HG03521 (cell line): Measurements from ENCODE around the gene MARCHF2.

Source experiments
- ATAC-seq: cut with Tn5 transposase; IDR thresholded peaks from one replicate; pipeline ENCODE4 v1.9.1; 2021; ENCODE audit warnings: mild to moderate bottlenecking, moderate library complexity; ENCODE audit not compliant: unreplicated experiment

Gene MARCHF2

DNA sequence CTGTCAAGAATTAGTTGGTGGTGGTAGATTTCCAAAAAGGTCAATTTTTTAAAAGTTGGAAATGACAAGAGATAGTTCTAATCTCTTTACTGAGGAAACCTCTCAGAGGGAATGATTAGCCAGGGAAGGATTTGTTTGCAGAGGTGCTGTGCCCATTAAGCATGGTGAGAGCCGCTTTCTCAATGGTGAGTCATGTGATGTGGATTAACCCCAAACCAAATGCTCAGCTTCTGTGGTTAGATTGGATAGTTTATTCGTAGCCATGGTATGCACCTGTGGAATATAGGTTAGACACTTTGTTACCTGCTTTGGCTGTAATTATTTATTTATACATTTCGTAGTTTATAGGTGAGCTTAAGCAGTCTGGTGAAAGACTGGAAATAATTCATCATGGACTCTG, 38.8 kb downstream of the MARCHF2 start:
- ATAC-seq = no peak

DNA sequence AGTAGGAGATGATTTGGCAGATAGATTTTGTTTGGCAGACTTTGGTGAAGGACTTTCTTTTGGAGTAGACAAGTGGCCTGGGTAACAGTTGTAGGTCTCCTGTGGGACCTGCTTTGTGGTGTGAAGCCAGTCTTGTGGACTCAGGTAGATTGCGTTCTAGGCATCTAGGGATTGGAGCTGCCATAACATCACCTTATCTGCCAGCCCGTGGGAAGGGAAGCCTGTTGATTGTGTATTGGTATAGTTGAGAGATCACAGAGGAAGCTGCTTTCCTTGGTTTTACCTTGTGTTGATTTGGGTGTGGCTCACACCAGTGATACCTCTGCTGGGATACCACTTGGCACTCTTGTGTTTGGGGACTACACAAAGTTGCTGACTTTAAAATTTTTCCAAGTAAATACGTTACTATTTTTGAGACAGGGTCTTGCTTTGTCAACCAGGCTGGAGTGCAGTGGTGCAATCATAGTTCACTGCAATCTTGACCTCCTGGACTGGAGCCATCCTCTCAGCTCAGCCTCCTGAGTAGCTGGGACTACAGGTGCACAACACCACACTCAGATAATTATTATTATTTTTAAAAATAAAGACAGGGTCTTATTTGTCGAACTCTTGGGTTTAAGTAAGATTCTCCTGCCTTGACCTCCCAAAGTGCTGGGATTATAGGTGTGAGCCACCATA, 39.5 kb downstream of the MARCHF2 start:
- no peak for ATAC-seq

DNA sequence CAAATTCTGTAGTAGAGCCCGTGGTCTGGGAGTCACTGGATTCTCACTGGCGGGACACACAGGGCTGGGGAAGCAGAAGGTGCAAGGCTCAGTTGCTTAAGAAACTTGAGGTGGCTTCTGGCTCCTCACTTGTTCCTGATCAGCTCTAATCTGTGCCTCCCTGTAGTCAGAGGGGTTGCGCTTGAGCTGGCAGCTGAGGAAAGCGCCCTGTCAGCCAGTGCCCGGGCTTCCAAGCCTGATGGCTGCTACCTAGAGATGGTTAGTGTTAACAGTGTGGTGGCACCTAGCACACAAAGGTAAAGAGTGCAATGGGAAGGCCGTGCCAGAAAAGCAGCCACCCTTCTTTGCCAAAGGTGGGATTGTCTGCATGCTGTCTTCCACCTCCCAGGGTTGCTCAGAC, 40.5 kb downstream of the MARCHF2 start:
- no peak for ATAC-seq

DNA sequence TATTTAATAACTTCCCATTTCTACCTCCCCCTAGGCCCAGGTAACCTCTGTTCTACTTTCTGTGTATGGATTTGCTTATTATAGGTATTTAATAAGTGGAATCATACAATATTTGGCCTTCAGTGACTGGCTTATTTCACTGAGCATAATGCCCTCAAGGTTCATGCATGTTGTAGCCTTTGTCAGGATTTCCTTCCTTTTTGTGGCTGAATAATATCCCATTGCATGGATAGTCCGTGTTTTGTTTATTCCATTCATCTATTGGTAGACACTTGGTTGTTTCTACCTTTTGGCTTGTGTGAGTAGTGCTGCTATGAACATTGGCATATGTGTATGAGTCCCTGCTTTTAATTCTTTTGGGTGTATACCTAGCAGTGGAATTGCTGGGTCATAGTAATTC, 41.1 kb downstream of the MARCHF2 start:
- ATAC-seq = no peak

DNA sequence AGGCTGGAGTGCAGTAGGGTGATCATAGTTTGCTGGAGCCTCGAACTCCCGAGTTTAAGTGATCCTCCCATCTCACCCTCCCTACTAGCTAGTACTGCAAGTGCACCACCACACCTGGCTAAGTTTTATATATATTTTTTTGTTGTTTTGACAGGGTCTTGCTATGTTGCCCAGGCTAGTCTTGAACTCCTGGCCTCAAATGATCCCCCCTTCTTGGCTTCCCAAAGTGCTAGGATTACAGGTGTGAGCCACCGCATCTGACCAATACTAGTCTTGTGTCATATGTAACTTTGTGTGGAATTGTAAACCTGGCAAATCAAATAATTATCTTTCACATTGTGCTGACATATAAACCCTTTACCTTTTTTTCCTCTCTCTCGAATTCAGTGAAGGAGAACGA, 41.9 kb downstream of the MARCHF2 start:
- no peak for ATAC-seq

DNA sequence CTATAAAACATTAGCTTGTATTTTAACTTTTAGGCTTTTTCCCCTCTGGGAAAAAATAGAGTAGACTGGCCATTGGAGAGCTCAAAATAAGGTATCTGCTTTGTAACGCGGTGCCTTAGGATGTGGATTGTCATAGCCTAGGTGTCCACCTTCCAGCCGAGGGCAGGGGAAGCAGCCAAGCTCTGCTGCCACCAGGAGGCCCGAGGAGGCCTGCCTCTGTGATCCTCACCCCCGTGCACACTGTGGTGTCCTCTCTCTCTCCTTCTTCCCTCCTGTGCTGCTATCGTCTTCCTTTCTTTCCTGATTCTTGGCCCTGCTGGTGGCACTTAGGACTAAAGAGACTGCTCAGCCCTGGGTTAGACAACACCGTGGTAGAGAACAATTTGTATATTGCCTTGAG, 43.0 kb downstream of the MARCHF2 start:
- no peak for ATAC-seq

DNA sequence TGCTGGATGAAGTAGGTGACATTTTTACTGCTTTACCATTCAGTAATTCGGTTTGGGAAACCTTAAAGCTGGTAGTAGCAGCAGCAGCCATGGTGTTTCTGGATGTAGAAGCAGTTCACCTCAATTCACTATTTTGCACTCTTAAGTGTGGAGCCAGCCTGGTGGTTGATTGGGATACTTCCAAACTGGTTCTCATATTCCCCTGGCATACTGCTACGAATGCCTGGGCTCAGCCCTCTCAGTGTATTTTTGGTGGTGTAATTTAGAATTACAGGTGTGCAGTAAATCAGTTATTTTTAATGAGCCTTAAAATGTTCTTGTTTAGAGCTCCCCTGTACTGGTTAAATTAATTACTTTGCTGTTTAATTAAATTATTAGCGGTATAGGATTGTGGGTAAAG, 44.1 kb downstream of the MARCHF2 start:
- no peak for ATAC-seq

DNA sequence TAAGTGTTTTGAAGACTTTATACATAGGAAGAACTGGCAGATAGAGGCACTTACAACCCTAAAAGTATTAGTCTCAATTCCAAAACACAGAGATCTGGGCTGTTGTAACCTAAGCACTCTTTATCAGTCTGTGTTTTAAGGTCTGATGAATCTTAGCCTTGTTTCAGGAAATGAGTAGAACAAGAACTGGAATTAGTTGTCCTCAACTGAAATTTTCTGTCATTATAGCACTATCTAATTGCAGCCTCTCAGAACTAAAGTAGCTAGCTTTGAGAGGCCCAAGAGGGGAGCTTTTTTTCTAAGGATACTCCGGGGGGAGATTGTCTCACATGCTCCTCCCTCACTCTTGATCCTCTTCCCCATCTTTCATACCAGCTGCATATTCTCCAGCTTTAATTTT, 44.7 kb downstream of the MARCHF2 start:
- no peak for ATAC-seq

DNA sequence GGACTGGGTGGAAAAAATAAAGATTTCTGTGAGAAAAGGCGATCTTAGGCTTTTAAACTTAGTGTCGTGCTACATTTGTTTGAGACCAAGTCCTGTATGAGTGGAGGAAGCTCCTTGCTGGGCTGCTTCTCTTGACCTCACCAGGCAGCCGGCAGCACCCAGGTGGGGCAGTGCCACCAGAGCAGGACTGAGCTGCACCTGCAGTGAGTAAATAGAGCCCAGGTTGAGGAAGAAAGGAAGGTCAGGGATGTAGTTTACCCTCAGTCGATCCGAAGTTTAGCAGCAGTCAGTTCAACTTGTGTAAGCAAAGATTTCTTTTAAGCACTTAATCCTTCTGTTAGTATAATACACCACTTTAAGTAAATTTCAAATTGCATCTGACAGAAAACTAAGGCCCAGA, 45.3 kb downstream of the MARCHF2 start:
- ATAC-seq = no peak

DNA sequence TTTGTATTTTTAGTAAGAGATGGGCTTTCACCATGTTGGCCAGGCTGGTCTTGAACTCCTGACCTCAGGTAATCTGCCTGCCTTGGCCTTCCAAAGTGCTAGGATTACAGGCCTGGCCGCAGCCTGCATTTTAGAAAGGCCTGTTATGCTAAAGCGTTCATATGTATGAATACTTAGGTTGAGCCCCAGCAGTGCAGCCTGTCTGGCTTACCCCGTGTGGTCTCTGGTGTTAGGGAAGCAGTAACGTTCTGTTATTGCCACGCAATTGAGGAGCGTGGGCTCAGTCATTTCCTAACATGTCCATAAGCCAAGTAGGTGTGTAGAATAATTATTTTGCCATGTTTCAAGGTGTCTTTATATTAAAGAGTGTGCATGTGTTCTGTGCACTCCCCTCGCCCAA, 46.0 kb downstream of the MARCHF2 start:
- ATAC-seq = no peak

DNA sequence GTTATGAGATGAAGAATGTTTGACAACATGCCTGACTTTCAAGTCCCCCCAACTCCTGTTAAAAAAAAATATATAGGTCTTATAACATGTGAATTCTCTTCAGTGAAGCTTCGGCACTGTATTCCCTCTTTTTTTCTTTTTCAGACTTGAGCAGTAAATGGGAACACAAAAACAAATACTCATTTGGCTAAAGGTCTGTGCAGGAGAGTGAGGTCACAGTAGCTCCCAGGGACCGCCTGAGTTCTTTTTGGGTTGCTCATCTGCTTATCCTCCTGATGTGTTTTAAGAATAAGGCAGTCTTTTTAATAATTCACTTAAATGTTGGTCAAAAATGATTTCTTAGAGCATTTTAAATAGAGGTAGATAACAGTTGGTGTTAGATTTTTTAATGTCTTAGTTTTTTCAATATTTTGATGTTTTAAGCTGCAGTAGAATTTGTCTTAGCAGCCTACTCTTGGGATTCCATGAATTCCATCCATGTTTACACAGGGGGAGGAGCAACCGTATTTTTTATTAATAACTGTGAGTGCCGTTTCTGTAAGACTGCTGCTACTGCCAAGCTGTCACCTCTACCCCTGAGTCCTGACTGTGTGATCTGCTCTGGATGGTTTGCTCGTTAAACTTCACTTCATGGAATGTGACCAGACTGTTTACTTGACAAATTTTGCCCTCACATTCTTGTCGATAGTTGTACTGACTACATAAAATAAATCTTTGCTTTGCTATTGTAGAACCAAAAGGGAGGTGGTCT, 46.6 kb downstream of the MARCHF2 start:
- ATAC-seq = no peak

DNA sequence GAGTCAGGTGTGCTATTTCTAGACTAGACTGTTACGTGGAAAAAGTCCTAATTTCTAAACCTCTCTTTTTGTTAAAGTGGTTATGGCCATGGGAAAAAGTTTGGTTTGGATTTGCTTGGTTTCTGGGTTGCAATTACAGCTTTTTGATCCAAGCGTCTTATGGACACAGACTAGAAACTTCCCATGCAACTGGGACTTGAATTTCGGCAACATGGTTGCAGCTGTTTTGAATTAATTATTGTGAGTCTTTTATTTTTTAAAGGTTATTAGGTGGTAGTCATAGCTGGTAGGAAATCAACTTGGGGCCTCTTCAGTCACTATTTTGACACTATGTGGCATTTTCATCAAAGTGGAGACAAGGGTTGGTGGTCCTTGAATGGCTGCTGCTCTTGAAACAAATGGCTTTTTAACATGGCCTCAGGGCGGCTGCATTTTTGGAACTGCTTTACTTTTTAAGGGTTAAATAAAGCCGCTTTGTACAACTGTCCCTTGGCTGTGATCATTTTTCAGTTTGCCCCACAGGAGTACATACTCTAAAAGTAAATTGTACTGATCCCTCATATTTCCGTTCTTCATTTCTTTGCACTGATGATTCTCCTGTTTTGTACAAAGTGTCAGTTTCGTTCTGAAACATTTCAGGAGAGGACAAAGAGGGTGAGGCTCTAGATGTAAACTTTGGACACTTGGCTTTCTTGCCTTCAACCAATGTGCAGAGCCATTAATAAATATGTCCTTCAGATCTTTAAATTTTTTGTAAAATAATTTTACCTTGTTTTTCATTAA, 47.6 kb downstream of the MARCHF2 start:
- ATAC-seq = no peak

DNA sequence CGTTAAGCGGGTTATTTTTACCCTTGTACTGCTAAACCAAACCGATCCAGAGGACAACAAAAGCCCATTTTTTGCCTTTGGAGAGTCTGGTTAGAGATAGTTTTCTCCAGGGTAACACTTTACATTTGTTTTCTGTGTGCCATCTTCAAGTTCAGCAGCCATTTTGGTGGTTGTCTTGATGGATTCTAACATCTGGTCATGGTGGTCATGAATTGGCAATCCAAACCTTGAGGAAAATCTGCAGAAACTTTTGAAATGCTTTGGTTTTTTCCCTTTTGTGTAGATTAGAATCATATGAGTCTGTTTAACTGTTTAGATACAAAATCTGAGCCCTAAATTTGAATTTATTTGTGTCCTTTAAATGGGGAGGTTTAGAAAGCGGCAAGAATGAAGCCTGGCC, 48.3 kb downstream of the MARCHF2 start:
- no peak for ATAC-seq

DNA sequence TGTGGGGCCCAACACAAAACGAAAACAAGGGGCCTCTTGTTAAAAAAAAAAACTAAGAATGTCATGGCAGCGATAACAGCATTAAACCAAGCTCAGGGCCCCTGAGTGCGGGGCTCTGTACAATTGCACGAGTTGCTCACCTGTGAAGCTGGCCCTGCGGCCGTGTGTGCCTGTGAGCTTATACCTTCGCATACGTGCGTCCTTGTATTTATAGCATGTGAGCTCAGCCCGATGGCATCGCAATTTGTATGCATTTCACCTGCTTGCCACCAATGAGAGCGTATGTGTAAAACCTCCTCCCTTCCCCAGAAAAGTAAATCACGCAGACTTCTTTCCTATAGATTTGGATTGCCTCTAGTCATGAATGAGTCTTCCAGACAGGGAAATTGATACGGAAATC, 48.8 kb downstream of the MARCHF2 start:
- no peak for ATAC-seq

DNA sequence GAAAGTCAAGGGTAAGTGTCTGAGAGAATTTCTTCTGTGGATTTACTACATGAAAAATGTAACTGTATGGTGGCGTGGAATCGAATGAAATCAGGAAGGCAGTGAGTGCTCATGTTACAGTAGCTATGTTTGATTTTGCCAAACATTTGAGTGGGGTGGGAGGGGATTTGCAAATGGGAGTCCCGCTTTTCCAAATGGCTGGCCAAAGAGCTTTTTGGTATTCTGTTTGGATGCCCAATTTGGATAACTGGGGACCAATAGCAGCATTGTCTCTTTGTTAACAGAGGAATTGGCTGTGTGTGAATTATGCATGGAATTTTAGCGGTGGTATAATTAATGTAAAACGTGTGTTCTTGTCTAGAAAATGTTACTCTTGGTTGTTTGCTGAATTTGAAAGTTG, 49.5 kb downstream of the MARCHF2 start:
- ATAC-seq = no peak

DNA sequence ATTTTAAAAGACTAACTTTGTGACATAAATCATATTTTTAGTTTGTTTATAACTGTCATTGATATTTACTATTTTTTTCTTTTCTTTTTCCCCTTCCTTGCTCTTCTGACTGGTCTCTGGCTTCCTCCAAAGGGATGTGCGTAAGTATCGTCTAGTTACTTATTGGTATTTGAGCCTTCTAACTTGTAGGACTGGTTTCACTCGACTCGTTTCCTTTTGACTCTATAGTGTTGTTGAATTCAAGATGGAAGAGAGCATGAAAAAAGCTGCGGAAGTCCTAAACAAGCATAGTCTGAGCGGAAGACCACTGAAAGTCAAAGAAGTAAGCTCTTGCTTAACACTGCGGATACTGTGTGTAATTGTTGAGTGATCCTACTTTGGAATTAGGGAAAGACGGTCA, 50.3 kb downstream of the MARCHF2 start:
- ATAC-seq = no peak

DNA sequence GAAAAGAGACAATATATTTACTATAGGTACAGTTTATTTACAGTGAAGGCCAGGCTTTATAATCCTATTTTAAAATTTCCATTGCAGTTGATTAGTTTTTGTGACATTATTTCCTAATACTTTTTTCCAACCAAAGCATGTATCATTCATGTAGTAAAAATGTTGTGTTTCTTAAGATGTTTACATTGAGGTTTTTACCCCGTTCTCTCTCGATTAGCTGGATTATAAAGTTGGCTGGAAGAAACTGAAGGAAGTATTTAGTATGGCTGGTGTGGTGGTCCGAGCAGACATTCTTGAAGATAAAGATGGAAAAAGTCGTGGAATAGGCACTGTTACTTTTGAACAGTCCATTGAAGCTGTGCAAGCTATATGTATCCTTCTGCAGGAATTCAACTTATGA, 52.9 kb downstream of the MARCHF2 start:
- ATAC-seq = no peak

DNA sequence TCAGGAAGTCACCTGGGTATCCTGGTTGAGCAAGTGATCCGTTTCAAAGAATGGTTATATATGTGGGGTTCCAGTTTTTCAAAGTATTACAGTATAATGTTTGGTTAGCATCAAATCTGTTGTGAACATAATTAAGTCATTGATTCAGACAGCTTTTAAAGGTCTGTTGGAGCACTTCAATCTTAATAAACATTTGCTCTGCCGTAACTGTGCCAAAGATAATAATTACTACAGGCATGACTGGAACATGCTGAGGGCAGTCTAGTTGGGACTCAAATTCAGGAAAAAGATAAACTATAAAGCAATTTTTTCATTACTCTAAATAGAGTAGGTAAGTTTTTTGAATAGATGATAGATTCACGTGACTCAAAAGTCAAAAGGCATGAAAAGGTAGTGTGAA, 55.0 kb downstream of the MARCHF2 start:
- no peak for ATAC-seq

DNA sequence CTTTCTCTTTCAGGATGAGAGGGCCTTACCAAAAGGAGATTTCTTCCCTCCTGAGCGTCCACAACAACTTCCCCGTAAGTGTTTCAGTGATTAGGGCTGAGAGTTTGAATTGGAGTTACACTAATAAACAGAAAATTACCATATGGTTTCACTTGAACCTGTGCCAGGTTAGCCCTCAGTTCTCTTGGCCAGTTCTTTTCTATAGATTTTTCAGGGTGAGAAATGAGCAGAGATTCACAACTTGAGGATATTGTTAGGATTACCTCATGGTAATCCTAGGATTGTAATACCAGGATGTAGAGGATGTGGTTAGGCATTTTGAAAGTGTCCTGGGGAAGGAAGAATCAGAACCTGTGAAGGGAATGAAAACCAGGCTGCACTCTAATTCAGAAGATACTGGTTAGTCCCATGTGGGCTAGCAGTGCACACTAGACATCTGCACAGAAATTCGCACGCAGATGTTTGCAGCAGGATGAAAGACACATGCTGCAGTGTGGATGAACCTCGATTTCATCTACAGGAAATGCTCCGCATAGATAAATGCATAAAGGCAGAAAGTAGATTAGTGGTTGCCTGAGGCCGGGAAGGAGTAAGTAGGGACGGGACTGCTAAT, 55.8 kb downstream of the MARCHF2 start:
- ATAC-seq = no peak

DNA sequence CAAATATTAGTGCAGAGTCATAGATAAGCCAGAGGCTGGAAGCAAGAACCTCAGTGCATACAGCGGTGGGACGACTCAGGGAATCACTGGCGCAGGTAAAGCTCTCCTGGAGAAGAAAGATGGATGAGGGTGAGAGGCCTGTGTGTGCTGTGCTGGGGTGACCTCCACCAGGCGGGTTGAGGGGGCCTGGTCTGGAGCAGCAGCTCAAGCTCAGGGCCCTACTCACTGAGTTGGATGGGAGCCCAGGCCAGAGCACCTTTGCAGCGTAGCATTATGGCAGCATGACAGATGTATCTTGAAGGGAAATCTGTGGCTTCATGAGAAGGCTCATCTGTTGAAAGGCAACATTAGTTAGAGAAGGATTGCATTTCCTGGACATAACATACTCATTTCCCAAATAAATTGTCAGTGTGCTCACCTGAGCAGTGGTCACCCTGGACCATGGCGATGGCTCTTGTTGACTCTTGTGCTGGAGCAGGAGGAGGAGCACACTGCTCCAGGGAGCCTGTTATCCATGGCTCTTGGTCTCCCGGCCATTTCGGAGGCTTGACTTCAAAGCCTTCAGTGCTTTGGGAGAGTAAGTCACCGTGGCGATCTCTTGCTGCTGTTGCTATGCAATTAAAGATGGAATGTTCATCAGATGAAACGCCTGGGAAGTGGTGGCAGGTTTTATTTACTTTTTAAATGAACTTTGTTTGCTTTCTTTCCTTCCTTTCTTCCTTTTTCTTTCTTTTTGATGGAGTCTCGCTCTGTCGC, 56.7 kb downstream of the MARCHF2 start:
- no peak for ATAC-seq
